Measurements from ENCODE around the gene HRH3.

HRH3 gene

GRCh38 chr20:62215020-62215990 lies 4.8 kb downstream of the HRH3 start:
- no peak for DNase-seq (ENCODE audit: low spot score)

- DNase-seq (ENCODE audit: low spot score), result no peak
These were observed 6.0 kb downstream of the HRH3 start for GRCh38 chr20:62214067-62214466.

GRCh38 chr20:62212299-62212698 lies 7.8 kb downstream of the HRH3 start:
- no peak for DNase-seq (ENCODE audit: low spot score)

GRCh38 chr20:62211769-62212288 lies 8.2 kb downstream of the HRH3 start:
- no peak for DNase-seq (ENCODE audit: low spot score)

GRCh38 chr20:62211216-62211615 lies 8.9 kb downstream of the HRH3 start:
- DNase-seq (ENCODE audit: low spot score), result no peak

- no peak for DNase-seq (ENCODE audit: low spot score)
These were observed 9.6 kb downstream of the HRH3 start for GRCh38 chr20:62210496-62210855.

- no peak for DNase-seq (ENCODE audit: low spot score)
These were observed 10.1 kb downstream of the HRH3 start for GRCh38 chr20:62209850-62210495.

- no peak for DNase-seq (ENCODE audit: low spot score)
These were observed 11.0 kb downstream of the HRH3 start for GRCh38 chr20:62208795-62209755.

GRCh38 chr20:62208061-62208794 lies 11.8 kb downstream of the HRH3 start:
- no peak for DNase-seq (ENCODE audit: low spot score)

- no peak for DNase-seq (ENCODE audit: low spot score)
These were observed 13.7 kb downstream of the HRH3 start for GRCh38 chr20:62206388-62206775.

GRCh38 chr20:62205618-62206387 lies 14.3 kb downstream of the HRH3 start:
- DNase-seq (ENCODE audit: low spot score), result no peak

GRCh38 chr20:62203378-62204030 lies 16.6 kb downstream of the HRH3 start:
- no peak for DNase-seq (ENCODE audit: low spot score)

- DNase-seq (ENCODE audit: low spot score), result no peak
These were observed 17.3 kb downstream of the HRH3 start for GRCh38 chr20:62202676-62203377.

GRCh38 chr20:62202083-62202395 lies 18.0 kb downstream of the HRH3 start:
- no peak for DNase-seq (ENCODE audit: low spot score)

GRCh38 chr20:62201173-62202082 lies 18.6 kb downstream of the HRH3 start:
- peak; percentile 53 for DNase-seq (ENCODE audit: low spot score)

- no peak for DNase-seq (ENCODE audit: low spot score)
These were observed 19.4 kb downstream of the HRH3 start for GRCh38 chr20:62200491-62201172.

- DNase-seq (ENCODE audit: low spot score), result no peak
These were observed 21.1 kb downstream of the HRH3 start for GRCh38 chr20:62198931-62199330.

- no peak for DNase-seq (ENCODE audit: low spot score)
These were observed 21.6 kb downstream of the HRH3 start for GRCh38 chr20:62198496-62198895.
